LNCAP (cell line): Measurements from ENCODE around the gene WDR4.

ENCODE experiments used
- TF ChIP-seq, protein P1 (sequence below): fragments of 450-650 bp; IDR thresholded peaks from 2 replicates; pipeline ENCODE4 v1.5.1; 2017; ENCODE audit warnings: mild to moderate bottlenecking

WDR4 gene

DNA sequence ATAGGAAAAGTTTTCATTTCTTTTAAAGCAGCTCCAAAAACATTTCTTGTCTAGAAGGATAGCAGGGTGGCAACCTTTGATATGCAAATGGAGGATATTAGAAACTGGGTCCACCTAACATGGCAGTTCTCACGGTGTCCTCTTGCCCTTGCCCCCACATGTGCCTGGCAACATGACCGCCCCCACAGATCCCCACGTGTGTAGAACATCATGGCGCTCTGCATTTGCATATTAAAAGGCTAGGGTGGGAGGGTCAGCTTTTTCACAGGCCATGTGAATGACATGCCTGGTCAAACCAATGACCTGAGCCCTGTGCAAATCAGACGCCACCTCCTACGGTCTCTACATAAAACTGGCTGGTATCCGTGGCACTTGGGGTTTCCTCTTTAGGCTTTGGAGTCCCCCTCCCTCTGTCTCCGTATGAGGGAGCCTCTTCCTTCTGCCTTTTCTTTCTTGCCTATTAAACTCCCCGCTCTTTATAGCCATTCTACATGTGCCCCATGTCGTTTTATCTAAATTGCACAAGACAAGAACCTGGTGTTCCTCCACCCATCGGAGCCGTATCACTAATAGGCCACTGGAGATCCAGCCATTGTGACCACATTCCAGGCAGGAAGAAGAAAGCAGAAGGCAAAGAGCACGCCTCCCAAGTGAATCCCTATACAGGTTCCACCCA, 71.3 kb downstream of the WDR4 start:
- TF ChIP-seq, protein P1, sequence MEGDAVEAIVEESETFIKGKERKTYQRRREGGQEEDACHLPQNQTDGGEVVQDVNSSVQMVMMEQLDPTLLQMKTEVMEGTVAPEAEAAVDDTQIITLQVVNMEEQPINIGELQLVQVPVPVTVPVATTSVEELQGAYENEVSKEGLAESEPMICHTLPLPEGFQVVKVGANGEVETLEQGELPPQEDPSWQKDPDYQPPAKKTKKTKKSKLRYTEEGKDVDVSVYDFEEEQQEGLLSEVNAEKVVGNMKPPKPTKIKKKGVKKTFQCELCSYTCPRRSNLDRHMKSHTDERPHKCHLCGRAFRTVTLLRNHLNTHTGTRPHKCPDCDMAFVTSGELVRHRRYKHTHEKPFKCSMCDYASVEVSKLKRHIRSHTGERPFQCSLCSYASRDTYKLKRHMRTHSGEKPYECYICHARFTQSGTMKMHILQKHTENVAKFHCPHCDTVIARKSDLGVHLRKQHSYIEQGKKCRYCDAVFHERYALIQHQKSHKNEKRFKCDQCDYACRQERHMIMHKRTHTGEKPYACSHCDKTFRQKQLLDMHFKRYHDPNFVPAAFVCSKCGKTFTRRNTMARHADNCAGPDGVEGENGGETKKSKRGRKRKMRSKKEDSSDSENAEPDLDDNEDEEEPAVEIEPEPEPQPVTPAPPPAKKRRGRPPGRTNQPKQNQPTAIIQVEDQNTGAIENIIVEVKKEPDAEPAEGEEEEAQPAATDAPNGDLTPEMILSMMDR: no peak

DNA sequence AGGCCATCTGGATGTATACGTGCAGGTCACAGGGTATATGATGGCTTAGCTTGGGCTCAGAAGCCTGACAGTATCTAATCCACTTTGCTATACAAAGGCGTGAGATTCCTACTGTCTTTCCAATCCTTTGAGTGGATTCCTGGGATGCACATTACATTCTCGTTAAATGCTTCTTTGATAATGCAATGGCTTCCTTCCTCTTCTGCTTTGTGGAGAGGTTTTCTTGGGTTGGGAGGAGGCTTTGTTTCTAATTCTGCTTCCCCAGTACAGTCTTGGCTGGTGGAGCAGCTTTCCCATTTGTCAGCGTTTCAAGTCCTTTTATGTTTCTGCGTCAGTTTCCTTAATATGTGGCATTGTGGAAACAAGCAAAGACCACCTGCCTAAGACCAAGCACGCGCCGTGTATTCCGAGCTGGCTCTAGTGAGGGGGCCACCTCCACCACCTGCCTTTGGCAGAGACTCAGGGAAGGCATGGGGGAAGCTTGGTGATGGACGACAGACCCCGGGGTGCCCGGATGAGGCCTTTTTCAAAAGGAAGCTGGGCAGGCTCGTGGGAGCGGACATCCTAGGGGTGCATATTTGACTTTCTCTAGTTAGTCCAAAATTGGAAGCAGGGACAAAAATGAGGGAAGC, 72.7 kb downstream of the WDR4 start:
- TF ChIP-seq, protein P1: no peak

DNA sequence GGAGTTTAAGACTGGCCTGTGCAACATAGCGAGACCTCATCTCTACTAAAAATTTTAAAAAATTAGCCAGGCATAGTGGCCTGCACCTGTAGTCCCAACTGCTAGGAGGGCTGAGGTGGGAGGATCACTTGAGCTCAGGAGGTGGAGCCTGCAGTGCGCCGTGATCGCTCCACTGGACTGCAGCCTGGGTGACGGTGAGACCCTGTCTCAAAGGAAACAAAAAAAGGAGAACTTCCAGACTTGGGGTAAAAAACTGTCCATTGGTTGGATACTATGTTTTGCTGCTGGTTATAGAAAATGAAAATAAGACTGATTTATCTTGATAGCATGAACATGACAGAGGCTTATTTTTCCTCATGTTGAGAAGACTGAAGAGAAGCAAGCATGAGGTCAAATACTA, 79.4 kb downstream of the WDR4 start:
- TF ChIP-seq, protein P1: no peak

DNA sequence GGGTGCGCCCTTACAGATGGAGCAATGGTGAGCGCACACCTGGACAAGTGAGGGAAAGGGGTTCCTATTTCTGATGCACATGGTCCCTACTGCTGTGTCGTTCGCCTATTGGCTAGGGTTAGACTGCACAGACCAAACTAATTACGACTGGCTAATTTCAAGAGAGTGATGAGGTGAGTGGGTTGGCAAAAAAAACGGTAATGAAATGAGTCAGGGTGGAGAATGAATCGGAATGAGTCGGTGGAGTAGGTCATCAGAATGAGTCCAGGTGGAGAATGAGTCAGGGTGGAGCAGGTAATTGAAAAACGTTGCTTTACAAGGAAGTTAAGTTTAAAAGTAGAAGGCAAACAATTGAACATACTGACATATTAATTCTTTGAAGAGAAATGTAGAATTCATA, 79.8 kb downstream of the WDR4 start:
- TF ChIP-seq, protein P1: no peak
